ENCODE results near the gene RIT2.

Gene RIT2

DNA sequence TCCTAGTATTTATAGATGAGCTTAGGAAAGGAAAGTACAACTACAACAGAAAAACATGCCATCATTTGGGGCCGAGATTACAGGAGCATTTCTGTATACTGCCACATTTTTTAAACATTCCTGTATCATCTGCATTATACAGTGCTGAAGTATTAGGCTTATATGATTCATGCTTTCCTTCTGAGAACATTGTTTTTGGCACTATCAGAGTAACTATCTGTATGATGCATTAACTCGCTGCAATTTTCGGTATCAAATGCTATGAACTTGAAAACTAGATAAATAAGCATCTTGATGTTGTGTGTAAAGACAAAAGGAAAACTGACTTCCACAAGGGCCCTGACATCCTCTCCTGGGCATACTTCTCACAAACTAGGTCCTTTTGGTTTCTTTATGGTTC is 102.0 kb downstream of the RIT2 start:
- no peak overlapping the region for H3K4me3 ChIP-seq (ENCODE audit: low read depth, low read length)
- TF ChIP-seq, protein P1, sequence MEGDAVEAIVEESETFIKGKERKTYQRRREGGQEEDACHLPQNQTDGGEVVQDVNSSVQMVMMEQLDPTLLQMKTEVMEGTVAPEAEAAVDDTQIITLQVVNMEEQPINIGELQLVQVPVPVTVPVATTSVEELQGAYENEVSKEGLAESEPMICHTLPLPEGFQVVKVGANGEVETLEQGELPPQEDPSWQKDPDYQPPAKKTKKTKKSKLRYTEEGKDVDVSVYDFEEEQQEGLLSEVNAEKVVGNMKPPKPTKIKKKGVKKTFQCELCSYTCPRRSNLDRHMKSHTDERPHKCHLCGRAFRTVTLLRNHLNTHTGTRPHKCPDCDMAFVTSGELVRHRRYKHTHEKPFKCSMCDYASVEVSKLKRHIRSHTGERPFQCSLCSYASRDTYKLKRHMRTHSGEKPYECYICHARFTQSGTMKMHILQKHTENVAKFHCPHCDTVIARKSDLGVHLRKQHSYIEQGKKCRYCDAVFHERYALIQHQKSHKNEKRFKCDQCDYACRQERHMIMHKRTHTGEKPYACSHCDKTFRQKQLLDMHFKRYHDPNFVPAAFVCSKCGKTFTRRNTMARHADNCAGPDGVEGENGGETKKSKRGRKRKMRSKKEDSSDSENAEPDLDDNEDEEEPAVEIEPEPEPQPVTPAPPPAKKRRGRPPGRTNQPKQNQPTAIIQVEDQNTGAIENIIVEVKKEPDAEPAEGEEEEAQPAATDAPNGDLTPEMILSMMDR (IDR thresholded peaks at IDR 0.05; ENCODE audit: low read depth, low read length) = no peak
- in situ Hi-C loops (cut with HindIII; ENCODE audit: low sequenced_read_pairs) = no loop called here
- DNase-seq (ENCODE audit: low read depth, low spot score) = peak; percentile 38

DNA sequence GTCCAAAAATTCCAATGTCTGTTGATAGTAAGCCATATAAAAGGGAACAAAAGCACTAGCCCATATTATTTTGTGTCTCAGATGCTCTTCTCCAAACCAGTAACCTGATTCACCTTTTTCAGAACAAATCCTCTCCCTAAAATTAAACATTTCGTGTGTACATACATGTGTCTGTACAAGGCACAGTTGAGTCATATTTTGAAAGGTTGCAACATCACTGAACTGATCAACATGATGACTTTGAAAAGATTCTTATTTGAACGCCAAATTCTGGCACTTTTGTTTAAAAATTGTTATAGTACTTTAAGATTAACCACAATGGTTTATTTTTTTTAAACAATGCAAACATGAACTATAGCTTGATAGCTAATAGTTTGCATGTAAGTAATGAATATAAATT is 102.5 kb downstream of the RIT2 start:
- DNase-seq (ENCODE audit: low read depth, low spot score) = no peak
- no peak overlapping the region for H3K4me3 ChIP-seq (ENCODE audit: low read depth, low read length)
- TF ChIP-seq, protein P1 (IDR thresholded peaks at IDR 0.05; ENCODE audit: low read depth, low read length) = no peak
- in situ Hi-C loops (cut with HindIII; ENCODE audit: low sequenced_read_pairs) = no loop called here

DNA sequence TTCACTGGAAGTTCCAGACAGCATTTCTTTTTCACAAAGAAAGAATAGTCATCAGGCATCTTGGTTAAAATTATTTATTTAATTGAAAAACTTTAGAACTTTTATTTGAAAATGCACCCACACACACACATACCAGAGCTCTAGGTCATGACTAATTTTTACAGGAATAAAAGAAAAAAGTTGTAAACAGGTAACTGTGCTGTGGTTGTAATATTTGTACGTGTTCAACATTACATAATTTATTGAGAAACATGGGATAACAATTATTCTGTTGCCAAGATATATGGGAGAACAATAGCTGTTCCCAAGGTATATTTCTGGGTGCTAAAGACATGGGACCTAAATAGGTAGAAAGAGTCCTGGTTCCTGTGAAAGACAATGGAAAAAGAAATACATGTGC is 104.9 kb downstream of the RIT2 start:
- no peak overlapping the region for H3K4me3 ChIP-seq (ENCODE audit: low read depth, low read length)
- in situ Hi-C loops (cut with HindIII; ENCODE audit: low sequenced_read_pairs) = no loop called here
- TF ChIP-seq, protein P1 (IDR thresholded peaks at IDR 0.05; ENCODE audit: low read depth, low read length) = no peak
- DNase-seq (ENCODE audit: low read depth, low spot score) = no peak

DNA sequence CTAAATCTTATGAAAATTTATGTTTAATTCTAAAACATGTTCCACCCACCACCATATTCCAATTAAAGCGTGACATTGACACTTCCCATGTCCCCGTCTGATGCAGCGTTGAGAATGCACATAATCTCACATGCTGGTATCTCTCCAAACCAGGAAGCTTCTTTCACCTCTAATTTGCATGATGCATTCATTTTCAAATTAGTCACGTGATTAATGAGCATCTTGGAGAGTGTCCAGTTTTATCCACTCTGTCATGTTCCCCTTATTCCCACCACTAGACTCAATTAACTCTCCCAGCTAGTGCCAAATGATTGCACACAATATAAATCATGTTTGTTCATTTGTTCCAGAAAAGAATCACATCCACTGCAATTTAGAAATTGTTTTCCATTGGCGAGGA is 105.8 kb downstream of the RIT2 start:
- H3K4me3 ChIP-seq (ENCODE audit: low read depth, low read length) = no peak overlapping the region
- TF ChIP-seq, protein P1 (IDR thresholded peaks at IDR 0.05; ENCODE audit: low read depth, low read length) = no peak
- in situ Hi-C loops (cut with HindIII; ENCODE audit: low sequenced_read_pairs) = no loop called here
- DNase-seq (ENCODE audit: low read depth, low spot score) = peak; percentile 4

DNA sequence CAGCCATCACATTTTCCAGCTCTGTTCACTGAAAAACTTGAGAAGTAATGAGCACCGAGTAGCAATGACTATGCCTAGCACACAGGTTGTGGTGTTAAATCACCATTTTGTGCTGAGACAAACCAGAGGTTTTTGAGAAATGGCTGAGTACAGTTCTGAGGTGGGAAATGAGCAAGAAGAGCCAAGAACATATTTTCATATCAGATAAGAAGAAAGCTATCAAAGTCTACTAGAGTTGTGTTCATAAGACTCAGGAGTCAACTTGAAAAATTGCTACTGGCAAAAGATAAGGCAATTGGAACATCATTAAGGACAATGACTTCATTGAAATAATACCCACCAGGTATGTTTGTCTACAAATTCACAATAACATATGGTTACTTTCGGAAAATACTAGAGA is 108.1 kb downstream of the RIT2 start:
- TF ChIP-seq, protein P1 (IDR thresholded peaks at IDR 0.05; ENCODE audit: low read depth, low read length) = no peak
- in situ Hi-C loops (cut with HindIII; ENCODE audit: low sequenced_read_pairs) = no loop called here
- DNase-seq (ENCODE audit: low read depth, low spot score) = no peak
- H3K4me3 ChIP-seq (ENCODE audit: low read depth, low read length) = no peak overlapping the region

DNA sequence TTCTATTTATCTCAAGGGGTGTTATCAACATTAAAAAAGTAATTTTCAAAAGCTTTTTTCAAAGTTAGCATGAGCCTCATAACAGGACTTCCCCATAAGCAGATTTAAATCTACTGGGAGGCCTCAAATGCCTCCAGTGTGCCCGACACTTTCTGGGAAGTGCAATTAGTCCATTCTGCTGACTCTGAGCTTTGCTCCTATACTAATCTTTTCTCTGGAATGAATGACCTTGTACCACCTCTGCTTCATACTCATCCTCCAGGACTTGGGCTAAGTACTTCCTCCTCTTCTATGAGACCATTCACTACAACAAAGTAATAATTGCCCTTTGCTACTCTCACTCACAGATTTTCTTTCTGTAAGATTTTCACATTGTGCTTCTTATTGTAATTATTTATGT is 111.1 kb downstream of the RIT2 start:
- no peak for DNase-seq (ENCODE audit: low read depth, low spot score)
- TF ChIP-seq, protein P1 (IDR thresholded peaks at IDR 0.05; ENCODE audit: low read depth, low read length) = no peak
- H3K4me3 ChIP-seq (ENCODE audit: low read depth, low read length) = no peak overlapping the region
- in situ Hi-C loops (cut with HindIII; ENCODE audit: low sequenced_read_pairs) = no loop called here

DNA sequence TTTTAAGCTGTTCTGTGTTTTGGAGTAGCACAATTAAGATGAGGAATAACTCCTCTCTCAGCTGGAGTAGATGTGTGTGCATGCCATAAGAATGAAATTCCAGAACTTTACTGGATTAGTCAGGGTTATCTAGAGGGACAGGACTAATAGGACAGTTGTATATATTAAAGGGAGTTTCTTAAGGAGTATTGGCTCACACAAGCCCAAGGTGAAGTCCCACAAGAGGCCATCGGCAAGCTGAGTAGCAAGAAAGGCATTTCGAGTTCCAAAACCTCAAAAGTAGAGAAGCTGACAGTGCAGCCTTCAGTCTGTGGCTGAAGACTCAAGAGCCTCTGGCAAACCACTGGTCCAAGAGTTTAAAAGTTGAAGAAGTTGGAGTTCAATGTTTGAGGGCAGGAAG is 113.7 kb downstream of the RIT2 start:
- peak; percentile 1 for DNase-seq (ENCODE audit: low read depth, low spot score)
- TF ChIP-seq, protein P1 (IDR thresholded peaks at IDR 0.05; ENCODE audit: low read depth, low read length) = no peak
- in situ Hi-C loops (cut with HindIII; ENCODE audit: low sequenced_read_pairs) = no loop called here
- H3K4me3 ChIP-seq (ENCODE audit: low read depth, low read length) = no peak overlapping the region
